ENCODE results near the gene LAMB2. TPM values are rescaled to one million over a fixed set of nuclear protein-coding genes. Genes with fewer than 3 reads are reported as not detected.

LAMB2 gene
- polyA plus RNA-seq, 1 donor (not counting 4 experiments of a cell fraction or from before 2014, with no cell fraction given), result 108 TPM

- peaks cover 12% of the 10 kb centered on the region for H3K4me1 ChIP-seq (ENCODE audit: control insufficient read depth, extremely low read depth, insufficient read depth, low read length)
- no peak overlapping the region for H3K9ac ChIP-seq (ENCODE audit: control insufficient read depth, extremely low read depth, insufficient read depth, low read length)
- dilution Hi-C loops (cut with MboI; ENCODE audit: extremely low pct_ligation_motif_present, low sequenced_read_pairs), result no loop called here
- no peak overlapping the region for H3K4me3 ChIP-seq (ENCODE audit: control insufficient read depth in 2 of 3, extremely low read depth in 1 of 3, insufficient read depth in 2 of 3, low read depth in 1 of 3, low read length in 3 of 3)
- no peak overlapping the region for H2AFZ ChIP-seq (ENCODE audit: control insufficient read depth, low read length)
- peaks cover 39 to 45% of the 10 kb centered on the region in 2 experiments for H3K36me3 ChIP-seq (ENCODE audit: control insufficient read depth in 2 of 2, extremely low read depth in 1 of 2, insufficient read depth in 2 of 2, low read length in 2 of 2)
- no peak overlapping the region for H3K4me2 ChIP-seq (ENCODE audit: control insufficient read depth, extremely low read depth, insufficient read depth, low read depth, low read length)
- peaks cover 12% of the 10 kb centered on the region for H3K79me2 ChIP-seq (ENCODE audit: control insufficient read depth, insufficient read depth, low read length)
- TF ChIP-seq EZH2 (IDR thresholded peaks at IDR 0.05; ENCODE audit: low read length), result no peak
- H3K27ac ChIP-seq (ENCODE audit: control insufficient read depth, insufficient read depth, low read length), result no peak overlapping the region
- FAIRE-seq (no peak), DNase-seq (ENCODE audit: low read depth, low spot score) (no peak)
- no peaks in the 10 kb centered on the region for H4K20me1 ChIP-seq (ENCODE audit: control insufficient read depth, extremely low read depth, insufficient read depth, low read length)
- no peaks in the 10 kb centered on the region for H3K9me3 ChIP-seq (ENCODE audit: control insufficient read depth, low read depth, low read length)
- H3K27me3 ChIP-seq (ENCODE audit: control insufficient read depth, extremely low read depth, insufficient read depth, low read length), result no peaks in the 10 kb centered on the region
- H3K9me1 ChIP-seq (ENCODE audit: control insufficient read depth, extremely low read depth, insufficient read depth, low read length), result no peaks in the 10 kb centered on the region
Observed at GRCh38 chr3:49098910-49099630, 33.8 kb downstream of the LAMB2 start.

- DNase-seq (ENCODE audit: low read depth, low spot score), result no peak
- no peak overlapping the region for H3K9ac ChIP-seq (ENCODE audit: control insufficient read depth, extremely low read depth, insufficient read depth, low read length)
- dilution Hi-C loops (cut with MboI; ENCODE audit: extremely low pct_ligation_motif_present, low sequenced_read_pairs), result no loop called here
Observed at GRCh38 chr3:49098429-49098828, 34.4 kb downstream of the LAMB2 start.

More at GRCh38 chr3:49098429-49098828, 34.4 kb downstream of the LAMB2 start:
- H3K27me3 ChIP-seq (ENCODE audit: control insufficient read depth, extremely low read depth, insufficient read depth, low read length), result no peaks in the 10 kb centered on the region
- no peaks in the 10 kb centered on the region for H4K20me1 ChIP-seq (ENCODE audit: control insufficient read depth, extremely low read depth, insufficient read depth, low read length)
- peaks cover 6% of the 10 kb centered on the region for H3K4me1 ChIP-seq (ENCODE audit: control insufficient read depth, extremely low read depth, insufficient read depth, low read length)
- no peaks in the 10 kb centered on the region for H3K9me3 ChIP-seq (ENCODE audit: control insufficient read depth, low read depth, low read length)
- no peak overlapping the region for H3K27ac ChIP-seq (ENCODE audit: control insufficient read depth, insufficient read depth, low read length)
- no peaks in the 10 kb centered on the region for H3K9me1 ChIP-seq (ENCODE audit: control insufficient read depth, extremely low read depth, insufficient read depth, low read length)
- H3K79me2 ChIP-seq (ENCODE audit: control insufficient read depth, insufficient read depth, low read length), result peaks cover 6% of the 10 kb centered on the region
- H3K4me2 ChIP-seq (ENCODE audit: control insufficient read depth, extremely low read depth, insufficient read depth, low read depth, low read length), result no peak overlapping the region
- peaks cover 39 to 42% of the 10 kb centered on the region in 2 experiments for H3K36me3 ChIP-seq (ENCODE audit: control insufficient read depth in 2 of 2, extremely low read depth in 1 of 2, insufficient read depth in 2 of 2, low read length in 2 of 2)
- H3K4me3 ChIP-seq (ENCODE audit: control insufficient read depth in 2 of 3, extremely low read depth in 1 of 3, insufficient read depth in 2 of 3, low read depth in 1 of 3, low read length in 3 of 3), result no peak overlapping the region
- no peak for FAIRE-seq
- TF ChIP-seq EZH2 (IDR thresholded peaks at IDR 0.05; ENCODE audit: low read length), result no peak
- TF ChIP-seq, protein P1, sequence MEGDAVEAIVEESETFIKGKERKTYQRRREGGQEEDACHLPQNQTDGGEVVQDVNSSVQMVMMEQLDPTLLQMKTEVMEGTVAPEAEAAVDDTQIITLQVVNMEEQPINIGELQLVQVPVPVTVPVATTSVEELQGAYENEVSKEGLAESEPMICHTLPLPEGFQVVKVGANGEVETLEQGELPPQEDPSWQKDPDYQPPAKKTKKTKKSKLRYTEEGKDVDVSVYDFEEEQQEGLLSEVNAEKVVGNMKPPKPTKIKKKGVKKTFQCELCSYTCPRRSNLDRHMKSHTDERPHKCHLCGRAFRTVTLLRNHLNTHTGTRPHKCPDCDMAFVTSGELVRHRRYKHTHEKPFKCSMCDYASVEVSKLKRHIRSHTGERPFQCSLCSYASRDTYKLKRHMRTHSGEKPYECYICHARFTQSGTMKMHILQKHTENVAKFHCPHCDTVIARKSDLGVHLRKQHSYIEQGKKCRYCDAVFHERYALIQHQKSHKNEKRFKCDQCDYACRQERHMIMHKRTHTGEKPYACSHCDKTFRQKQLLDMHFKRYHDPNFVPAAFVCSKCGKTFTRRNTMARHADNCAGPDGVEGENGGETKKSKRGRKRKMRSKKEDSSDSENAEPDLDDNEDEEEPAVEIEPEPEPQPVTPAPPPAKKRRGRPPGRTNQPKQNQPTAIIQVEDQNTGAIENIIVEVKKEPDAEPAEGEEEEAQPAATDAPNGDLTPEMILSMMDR (optimal IDR thresholded peaks at IDR 0.05 in 1 of 3, IDR thresholded peaks at IDR 0.05 in 1 of 3, conservative IDR thresholded peaks at IDR 0.05 in 1 of 3; ENCODE audit: extremely low read depth in 1 of 3, insufficient read depth in 2 of 3, low read length in 3 of 3), result no peak
- H2AFZ ChIP-seq (ENCODE audit: control insufficient read depth, low read length), result no peak overlapping the region

Measured in keratinocyte (primary cell).